ENCODE data around the gene SLC9A9. TPM values are rescaled to one million over a fixed set of nuclear protein-coding genes. Genes with fewer than 3 reads are reported as not detected.

Gene SLC9A9
- polyA plus RNA-seq, 1 donor from 2014 or later = 0.54 TPM

- H3K9ac ChIP-seq (ENCODE audit: low read length) = no peak overlapping the region
- H4K20me1 ChIP-seq (ENCODE audit: insufficient read depth) = no peaks in the 10 kb centered on the region
- H3F3A ChIP-seq (ENCODE audit: insufficient read depth, low read length, poor library complexity, severe bottlenecking) = no peaks in the 10 kb centered on the region
- no peaks in the 10 kb centered on the region for H3K9me2 ChIP-seq (ENCODE audit: insufficient read depth, low read length)
- H3K27ac ChIP-seq (ENCODE audit: low read length) = no peak overlapping the region
- H3K9me3 ChIP-seq (ENCODE audit: low read length) = no peaks in the 10 kb centered on the region
- H2AFZ ChIP-seq (ENCODE audit: low read depth, low read length) = no peak overlapping the region
- no peak overlapping the region for H3K4me3 ChIP-seq (ENCODE audit: low read length)
- no peaks in the 10 kb centered on the region for H3K79me2 ChIP-seq (replicated peaks; ENCODE audit: insufficient read depth, low read length)
- no peak for TF ChIP-seq REST (IDR thresholded peaks at IDR 0.05; ENCODE audit: borderline replicate concordance)
- TF ChIP-seq RAD21 (conservative IDR thresholded peaks at IDR 0.05) = no peak
- TF ChIP-seq TAF1 (IDR thresholded peaks at IDR 0.05; ENCODE audit: low read depth) = no peak
- TF ChIP-seq MXI1 (conservative IDR thresholded peaks at IDR 0.05; ENCODE audit: poor library complexity, severe bottlenecking) = no peak
- TF ChIP-seq CTCF (IDR thresholded peaks at IDR 0.05; ENCODE audit: poor library complexity, severe bottlenecking) = no peak
- no peak for TF ChIP-seq POLR2AphosphoS5 (IDR thresholded peaks at IDR 0.05)
- TF ChIP-seq EZH2 (IDR thresholded peaks at IDR 0.05; ENCODE audit: borderline replicate concordance, insufficient read depth, low read length, poor library complexity, severe bottlenecking) = no peak
- TF ChIP-seq SMC3 (conservative IDR thresholded peaks at IDR 0.05; ENCODE audit: poor library complexity) = no peak
- no peak for TF ChIP-seq EP300 (conservative IDR thresholded peaks at IDR 0.05; ENCODE audit: poor library complexity, severe bottlenecking)
- no peak overlapping the region for H3K4me2 ChIP-seq (ENCODE audit: low read length)
- H3K27me3 ChIP-seq (ENCODE audit: insufficient read depth, low read depth, low read length) = no peaks in the 10 kb centered on the region
- H3K36me3 ChIP-seq (ENCODE audit: insufficient read depth, low read length) = no peaks in the 10 kb centered on the region
These were observed 574.1 kb downstream of the SLC9A9 start for GRCh38 chr3:143273975-143274690.

GRCh38 chr3:143271136-143271535 is 577.1 kb downstream of the SLC9A9 start:
- Histone ChIP-seq H3K79me2 (replicated peaks; ENCODE audit: insufficient read depth, low read length) (no peaks in the 10 kb centered on the region), H3K9me3 (ENCODE audit: low read length) (no peaks in the 10 kb centered on the region), H3K9me2 (ENCODE audit: insufficient read depth, low read length) (no peaks in the 10 kb centered on the region), H3K27me3 (ENCODE audit: insufficient read depth, low read depth, low read length) (no peaks in the 10 kb centered on the region), H3K9ac (ENCODE audit: low read length) (no peak overlapping the region), H3K36me3 (ENCODE audit: insufficient read depth, low read length) (no peaks in the 10 kb centered on the region), H2AFZ (ENCODE audit: low read depth, low read length) (no peak overlapping the region), H3F3A (ENCODE audit: insufficient read depth, low read length, poor library complexity, severe bottlenecking) (no peaks in the 10 kb centered on the region), H3K4me3 (ENCODE audit: low read length) (no peak overlapping the region), H3K4me2 (ENCODE audit: low read length) (no peak overlapping the region), H3K27ac (ENCODE audit: low read length) (no peak overlapping the region), H4K20me1 (ENCODE audit: insufficient read depth) (no peaks in the 10 kb centered on the region)
- TF ChIP-seq EP300 (conservative IDR thresholded peaks at IDR 0.05; ENCODE audit: poor library complexity, severe bottlenecking) (no peak), SMC3 (conservative IDR thresholded peaks at IDR 0.05; ENCODE audit: poor library complexity) (no peak), MXI1 (conservative IDR thresholded peaks at IDR 0.05; ENCODE audit: poor library complexity, severe bottlenecking) (no peak), RAD21 (conservative IDR thresholded peaks at IDR 0.05) (no peak)
